ENCODE measurements around the gene LIF. TPM values are rescaled to one million over a fixed set of nuclear protein-coding genes. Genes with fewer than 3 reads are reported as not detected.

Gene LIF
- total and polyA plus RNA-seq, 4 donors = 0.08 to 0.10 (median 0.09) TPM; not detected in 1

DNA sequence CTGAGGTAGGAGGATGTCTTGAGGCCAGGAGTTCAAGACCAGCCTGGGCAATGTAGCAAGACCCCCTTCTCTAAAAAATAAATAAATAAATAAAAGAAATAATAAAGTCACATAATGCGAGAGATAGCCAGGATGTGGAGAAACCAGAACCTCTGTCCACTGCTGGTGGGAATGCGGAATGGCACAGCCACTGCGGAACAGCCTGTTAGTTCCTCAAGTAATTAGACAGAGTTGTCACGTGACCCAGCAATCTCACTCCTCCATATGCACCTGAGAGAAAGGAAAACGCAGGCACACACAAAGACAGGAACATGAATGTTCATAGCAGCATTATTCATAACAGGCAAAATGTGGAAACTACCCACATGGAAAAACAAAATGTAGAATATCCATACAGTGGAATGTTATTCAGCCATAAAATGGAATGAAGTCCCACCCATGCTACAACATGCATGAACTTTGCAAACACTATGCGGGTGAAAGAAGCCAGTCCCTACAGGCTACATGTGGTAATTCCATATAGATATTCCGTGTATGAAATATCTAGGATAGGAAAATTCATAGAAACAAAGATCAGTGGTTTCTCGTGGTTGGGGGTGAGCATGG, 27.4 kb downstream of the LIF start:
- H3K9me3 ChIP-seq (ENCODE audit: control insufficient read depth in 4 of 4, low read length in 3 of 4) = no peaks in the 10 kb centered on the region
- TF ChIP-seq FOXA1 (IDR thresholded peaks at IDR 0.05) (no peak), GABPA (IDR thresholded peaks at IDR 0.05 in 1 of 2, conservative IDR thresholded peaks at IDR 0.05 in 1 of 2) (no peak), RXRA (IDR thresholded peaks at IDR 0.05) (no peak), NR2F2 (IDR thresholded peaks at IDR 0.05) (no peak), SP1 (IDR thresholded peaks at IDR 0.05) (no peak), JUND (IDR thresholded peaks at IDR 0.05) (no peak), HNF4A (conservative IDR thresholded peaks at IDR 0.05) (no peak), HNF4G (IDR thresholded peaks at IDR 0.05) (no peak), YY1 (IDR thresholded peaks at IDR 0.05) (no peak), RAD21 (IDR thresholded peaks at IDR 0.05) (no peak)
- TF ChIP-seq, protein P1, sequence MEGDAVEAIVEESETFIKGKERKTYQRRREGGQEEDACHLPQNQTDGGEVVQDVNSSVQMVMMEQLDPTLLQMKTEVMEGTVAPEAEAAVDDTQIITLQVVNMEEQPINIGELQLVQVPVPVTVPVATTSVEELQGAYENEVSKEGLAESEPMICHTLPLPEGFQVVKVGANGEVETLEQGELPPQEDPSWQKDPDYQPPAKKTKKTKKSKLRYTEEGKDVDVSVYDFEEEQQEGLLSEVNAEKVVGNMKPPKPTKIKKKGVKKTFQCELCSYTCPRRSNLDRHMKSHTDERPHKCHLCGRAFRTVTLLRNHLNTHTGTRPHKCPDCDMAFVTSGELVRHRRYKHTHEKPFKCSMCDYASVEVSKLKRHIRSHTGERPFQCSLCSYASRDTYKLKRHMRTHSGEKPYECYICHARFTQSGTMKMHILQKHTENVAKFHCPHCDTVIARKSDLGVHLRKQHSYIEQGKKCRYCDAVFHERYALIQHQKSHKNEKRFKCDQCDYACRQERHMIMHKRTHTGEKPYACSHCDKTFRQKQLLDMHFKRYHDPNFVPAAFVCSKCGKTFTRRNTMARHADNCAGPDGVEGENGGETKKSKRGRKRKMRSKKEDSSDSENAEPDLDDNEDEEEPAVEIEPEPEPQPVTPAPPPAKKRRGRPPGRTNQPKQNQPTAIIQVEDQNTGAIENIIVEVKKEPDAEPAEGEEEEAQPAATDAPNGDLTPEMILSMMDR (IDR thresholded peaks at IDR 0.05; ENCODE audit: low read depth, low read length, missing input control) = no peak
- TF ChIP-seq, protein P2, sequence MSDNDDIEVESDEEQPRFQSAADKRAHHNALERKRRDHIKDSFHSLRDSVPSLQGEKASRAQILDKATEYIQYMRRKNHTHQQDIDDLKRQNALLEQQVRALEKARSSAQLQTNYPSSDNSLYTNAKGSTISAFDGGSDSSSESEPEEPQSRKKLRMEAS (IDR thresholded peaks at IDR 0.05) = no peak
- TF ChIP-seq, protein P3, sequence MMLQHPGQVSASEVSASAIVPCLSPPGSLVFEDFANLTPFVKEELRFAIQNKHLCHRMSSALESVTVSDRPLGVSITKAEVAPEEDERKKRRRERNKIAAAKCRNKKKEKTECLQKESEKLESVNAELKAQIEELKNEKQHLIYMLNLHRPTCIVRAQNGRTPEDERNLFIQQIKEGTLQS (IDR thresholded peaks at IDR 0.05) = no peak
- TF ChIP-seq, protein P4, sequence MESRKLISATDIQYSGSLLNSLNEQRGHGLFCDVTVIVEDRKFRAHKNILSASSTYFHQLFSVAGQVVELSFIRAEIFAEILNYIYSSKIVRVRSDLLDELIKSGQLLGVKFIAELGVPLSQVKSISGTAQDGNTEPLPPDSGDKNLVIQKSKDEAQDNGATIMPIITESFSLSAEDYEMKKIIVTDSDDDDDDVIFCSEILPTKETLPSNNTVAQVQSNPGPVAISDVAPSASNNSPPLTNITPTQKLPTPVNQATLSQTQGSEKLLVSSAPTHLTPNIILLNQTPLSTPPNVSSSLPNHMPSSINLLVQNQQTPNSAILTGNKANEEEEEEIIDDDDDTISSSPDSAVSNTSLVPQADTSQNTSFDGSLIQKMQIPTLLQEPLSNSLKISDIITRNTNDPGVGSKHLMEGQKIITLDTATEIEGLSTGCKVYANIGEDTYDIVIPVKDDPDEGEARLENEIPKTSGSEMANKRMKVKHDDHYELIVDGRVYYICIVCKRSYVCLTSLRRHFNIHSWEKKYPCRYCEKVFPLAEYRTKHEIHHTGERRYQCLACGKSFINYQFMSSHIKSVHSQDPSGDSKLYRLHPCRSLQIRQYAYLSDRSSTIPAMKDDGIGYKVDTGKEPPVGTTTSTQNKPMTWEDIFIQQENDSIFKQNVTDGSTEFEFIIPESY (IDR thresholded peaks at IDR 0.05) = no peak
- TF ChIP-seq, protein P5, sequence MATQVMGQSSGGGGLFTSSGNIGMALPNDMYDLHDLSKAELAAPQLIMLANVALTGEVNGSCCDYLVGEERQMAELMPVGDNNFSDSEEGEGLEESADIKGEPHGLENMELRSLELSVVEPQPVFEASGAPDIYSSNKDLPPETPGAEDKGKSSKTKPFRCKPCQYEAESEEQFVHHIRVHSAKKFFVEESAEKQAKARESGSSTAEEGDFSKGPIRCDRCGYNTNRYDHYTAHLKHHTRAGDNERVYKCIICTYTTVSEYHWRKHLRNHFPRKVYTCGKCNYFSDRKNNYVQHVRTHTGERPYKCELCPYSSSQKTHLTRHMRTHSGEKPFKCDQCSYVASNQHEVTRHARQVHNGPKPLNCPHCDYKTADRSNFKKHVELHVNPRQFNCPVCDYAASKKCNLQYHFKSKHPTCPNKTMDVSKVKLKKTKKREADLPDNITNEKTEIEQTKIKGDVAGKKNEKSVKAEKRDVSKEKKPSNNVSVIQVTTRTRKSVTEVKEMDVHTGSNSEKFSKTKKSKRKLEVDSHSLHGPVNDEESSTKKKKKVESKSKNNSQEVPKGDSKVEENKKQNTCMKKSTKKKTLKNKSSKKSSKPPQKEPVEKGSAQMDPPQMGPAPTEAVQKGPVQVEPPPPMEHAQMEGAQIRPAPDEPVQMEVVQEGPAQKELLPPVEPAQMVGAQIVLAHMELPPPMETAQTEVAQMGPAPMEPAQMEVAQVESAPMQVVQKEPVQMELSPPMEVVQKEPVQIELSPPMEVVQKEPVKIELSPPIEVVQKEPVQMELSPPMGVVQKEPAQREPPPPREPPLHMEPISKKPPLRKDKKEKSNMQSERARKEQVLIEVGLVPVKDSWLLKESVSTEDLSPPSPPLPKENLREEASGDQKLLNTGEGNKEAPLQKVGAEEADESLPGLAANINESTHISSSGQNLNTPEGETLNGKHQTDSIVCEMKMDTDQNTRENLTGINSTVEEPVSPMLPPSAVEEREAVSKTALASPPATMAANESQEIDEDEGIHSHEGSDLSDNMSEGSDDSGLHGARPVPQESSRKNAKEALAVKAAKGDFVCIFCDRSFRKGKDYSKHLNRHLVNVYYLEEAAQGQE (IDR thresholded peaks at IDR 0.05) = no peak
- DNase-seq (ENCODE audit: low spot score) = no peak
- no peaks in the 10 kb centered on the region for H3K4me1 ChIP-seq (ENCODE audit: control insufficient read depth in 4 of 4, insufficient read depth in 4 of 4, low read length in 3 of 4)
- H3K9ac ChIP-seq (ENCODE audit: low read depth in 1 of 2, low read length in 2 of 2) = no peak overlapping the region
- H3K4me3 ChIP-seq (ENCODE audit: low read depth in 1 of 3, low read length in 3 of 3) = no peak overlapping the region
- WGBS = 88% methylated on average over 8 of the region's 8 CpGs
- no peaks in the 10 kb centered on the region for H3K36me3 ChIP-seq (ENCODE audit: control insufficient read depth in 4 of 4, insufficient read depth in 3 of 4, low read depth in 1 of 4, low read length in 3 of 4)
- H3K27me3 ChIP-seq (ENCODE audit: control insufficient read depth in 4 of 4, insufficient read depth in 4 of 4, low read length in 3 of 4) = peaks cover 0 to 5% (median 0%) of the 10 kb centered on the region in 4 donors
- no peak overlapping the region for H3K27ac ChIP-seq (ENCODE audit: low read depth in 1 of 2, low read length in 2 of 2)

All from liver (tissue), 9 donors.